Forelimb muscle (tissue), 1 donor: Measurements from ENCODE around the gene PSTK. TPM values are rescaled to one million over a fixed set of nuclear protein-coding genes. Genes with fewer than 3 reads are reported as not detected.

Experiments used
- DNase-seq: peaks from one replicate; pipeline ENCODE4 v3.0.0-alpha.2; 2013; ENCODE audit warnings: low read depth
- polyA plus RNA-seq: library from polyadenylated mRNA; unstranded; fragments of 120-200 nt; gene quantifications from one replicate; pipeline ENCODE4 v1.2.1, GENCODE V29; 2013; ENCODE audit not compliant: insufficient read length

Gene PSTK
- 3.9 TPM for polyA plus RNA-seq

- peak; percentile 79 for DNase-seq
Observed at GRCh38 chr10:122980209-122981065, at the start of gene PSTK. Gene PSTK, plus strand, starts transcription at chr10:122980401. Its CDS starts 79 bp downstream, at chr10:122980480.

GRCh38 chr10:122931088-122931906 lies 48.9 kb upstream of the PSTK start:
- DNase-seq, result no peak

- no peak for DNase-seq
Observed at GRCh38 chr10:122939133-122939855, 40.9 kb upstream of the PSTK start.

GRCh38 chr10:122939856-122940543 lies 40.2 kb upstream of the PSTK start:
- no peak for DNase-seq

- no peak for DNase-seq
Observed at GRCh38 chr10:122949296-122949695, 30.9 kb upstream of the PSTK start.

- DNase-seq, result peak; percentile 94
Observed at GRCh38 chr10:122953902-122954730, 26.1 kb upstream of the PSTK start, which contains the start of gene C10orf88. Gene C10orf88, minus strand, starts transcription at chr10:122954227. Its CDS starts 49 bp downstream, at chr10:122954178.

- DNase-seq, result no peak
Observed at GRCh38 chr10:122954731-122955050, 25.5 kb upstream of the PSTK start.

GRCh38 chr10:122955892-122956291 lies 24.3 kb upstream of the PSTK start:
- DNase-seq, result no peak

- DNase-seq, result no peak
Observed at GRCh38 chr10:122957474-122957873, 22.7 kb upstream of the PSTK start.

GRCh38 chr10:122962405-122962804 lies 17.8 kb upstream of the PSTK start:
- no peak for DNase-seq

GRCh38 chr10:122966879-122967278 lies 13.3 kb upstream of the PSTK start:
- DNase-seq, result no peak

GRCh38 chr10:122968698-122969097 lies 11.5 kb upstream of the PSTK start:
- DNase-seq, result no peak

- DNase-seq, result no peak
Observed at GRCh38 chr10:122974023-122974422, 6.2 kb upstream of the PSTK start.

GRCh38 chr10:122974543-122975064 lies 5.6 kb upstream of the PSTK start:
- DNase-seq, result no peak

- peak; percentile 11 for DNase-seq
Observed at GRCh38 chr10:122981066-122981464, 864 bp downstream of the PSTK start.

GRCh38 chr10:122983898-122984297 lies 3.7 kb downstream of the PSTK start:
- no peak for DNase-seq

GRCh38 chr10:122984708-122985107 lies 4.5 kb downstream of the PSTK start:
- no peak for DNase-seq

- DNase-seq, result no peak
Observed at GRCh38 chr10:122986335-122986734, 6.1 kb downstream of the PSTK start.

- no peak for DNase-seq
Observed at GRCh38 chr10:122988501-122988900, 8.3 kb downstream of the PSTK start.

GRCh38 chr10:122990278-122990677 lies 10.1 kb downstream of the PSTK start:
- DNase-seq, result no peak
